K562 (cell line): ENCODE data around the gene NFIB. TPM values are rescaled to one million over a fixed set of nuclear protein-coding genes. Genes with fewer than 3 reads are reported as not detected.

Experiments
- ATAC-seq: fragments of 200-7000 bp; cut with Tn5 transposase; 3 replicates; pipeline ENCODE4 v1.9.1; 2020; ENCODE audit warnings: moderate library complexity
- BruUV-seq: library from RNA; stranded (reverse); fragments of 400-500 nt; replicated peaks from 2 replicates; lab custom pipeline; 2021; lab: Mats Ljungman, UMichigan
- CTCF ChIA-PET: fragments of 300-600 bp; formaldehyde crosslinking; extraction: SDS; loops from one replicate; lab custom pipeline; 2021; ENCODE audit warnings: low intra/inter-chr PET ratio; lab: Yijun Ruan, JAX
- POLR2A ChIA-PET: fragments of 300-600, 350-650 bp; sonication (Branson Sonifier 250); formaldehyde crosslinking; extraction: SDS; loops from one replicate; lab custom pipeline; 2021; ENCODE audit warnings: antibody characterized with exemption, inconsistent platforms; lab: Yijun Ruan, JAX
- DNase-seq, 4 experiments: peaks; one replicate each; pipeline versions ENCODE4 v3.0.0 to v3.0.0-alpha.2; 2011 to 2018; ENCODE audit warnings: low spot score in 3 of 4, mixed read lengths in 3 of 4; ENCODE audit errors: extremely low read depth in 1 of 4
- FAIRE-seq: peaks from 2 replicates; lab custom pipeline; 2011; peaks lifted over from hg19 to GRCh38; lab: Jason Lieb, UNC
- H2AFZ ChIP-seq: 2 replicates; pipeline ENCODE4 v1.6.0; 2011; ENCODE audit warnings: low read depth, low read length, control low read depth, inconsistent platforms
- H3K27ac ChIP-seq: fragments of 200-600 bp; 3 replicates; pipeline ENCODE4 v1.8.0; 2011; ENCODE audit warnings: low read depth, mild to moderate bottlenecking, control low read depth, inconsistent platforms, low read length, moderate library complexity, mixed read lengths; ENCODE audit errors: extremely low read depth
- H3K27me3 ChIP-seq, 2 experiments: fragments of 300-600 bp in 1 of 2; 2 replicates in 1 of 2; 3 replicates in 1 of 2; pipeline versions ENCODE4 v1.6.0 to v1.8.0; 2011; ENCODE audit warnings: inconsistent platforms in 2 of 2, low read length in 2 of 2, mild to moderate bottlenecking in 1 of 2, mixed read lengths in 1 of 2, moderate library complexity in 1 of 2; ENCODE audit not compliant: control insufficient read depth in 2 of 2, insufficient read depth in 2 of 2
- H3K36me3 ChIP-seq: fragments of 300-600 bp; 3 replicates; pipeline ENCODE4 v1.8.0; 2011; ENCODE audit warnings: mild to moderate bottlenecking, low read length, inconsistent platforms; ENCODE audit not compliant: control insufficient read depth, insufficient read depth
- H3K4me1 ChIP-seq, 2 experiments: fragments of 200-600 bp in 1 of 2; replicated peaks in 1 of 2; 2 replicates in 1 of 2; 3 replicates in 1 of 2; pipeline versions ENCODE4 v1.5.1 to v1.8.0; 2011; ENCODE audit warnings: inconsistent platforms in 2 of 2, low read length in 2 of 2, mild to moderate bottlenecking in 1 of 2, mixed read lengths in 1 of 2, moderate library complexity in 1 of 2; ENCODE audit not compliant: control insufficient read depth in 2 of 2, insufficient read depth in 2 of 2
- H3K4me2 ChIP-seq: 2 replicates; pipeline ENCODE4 v1.6.1; 2011; ENCODE audit warnings: low read length, control low read depth, inconsistent platforms, mixed read lengths; ENCODE audit not compliant: insufficient read depth
- H3K4me3 ChIP-seq: fragments of 200-600 bp; sonication (generic), shearing (Covaris generic); 2 replicates; pipeline ENCODE4 v1.5.1; 2016; ENCODE audit warnings: control low read depth, inconsistent platforms
- H3K79me2 ChIP-seq: fragments of 200-600 bp; 3 replicates; pipeline ENCODE4 v1.8.0; 2011; ENCODE audit warnings: low read length, inconsistent platforms; ENCODE audit not compliant: control insufficient read depth, insufficient read depth
- H3K9ac ChIP-seq, 2 experiments: 2 replicates each; pipeline versions ENCODE4 v1.6.0 to v1.6.1; 2011; ENCODE audit warnings: low read depth in 2 of 2, low read length in 2 of 2, control low read depth in 1 of 2, inconsistent platforms in 1 of 2, mild to moderate bottlenecking in 1 of 2, mixed read lengths in 1 of 2; ENCODE audit not compliant: insufficient read depth in 1 of 2
- H3K9me1 ChIP-seq: one replicate; pipeline ENCODE4 v1.6.0; 2011; ENCODE audit warnings: inconsistent platforms, mild to moderate bottlenecking, low read length, moderate library complexity; ENCODE audit not compliant: control insufficient read depth, insufficient read depth
- H3K9me3 ChIP-seq: replicated peaks from 2 replicates; pipeline ENCODE4 v1.5.1; 2011; ENCODE audit warnings: low read depth, low read length, inconsistent platforms; ENCODE audit not compliant: control insufficient read depth, insufficient read depth
- H4K20me1 ChIP-seq: replicated peaks from 2 replicates; pipeline ENCODE4 v1.6.1; 2011; ENCODE audit warnings: low read length, inconsistent platforms, mixed read lengths; ENCODE audit not compliant: control insufficient read depth, insufficient read depth
- ATF2 ChIP-seq: sonication (generic); formaldehyde crosslinking; IDR thresholded peaks from 2 replicates; pipeline ENCODE4 v1.8.1; 2022; ENCODE audit warnings: missing genetic modification reagents
- ATF7 ChIP-seq: fragments of 450-650 bp; IDR thresholded peaks from 2 replicates; pipeline ENCODE4 v1.7.1; 2014; ENCODE audit warnings: mild to moderate bottlenecking, moderate library complexity
- KAT8 ChIP-seq: fragments of 450-650 bp; IDR thresholded peaks from 2 replicates; pipeline ENCODE4 v1.6.1; 2016; ENCODE audit warnings: low read depth, mild to moderate bottlenecking
- KLF6 ChIP-seq: fragments of 250-450 bp; sonication (Bioruptor Pico); IDR thresholded peaks from 2 replicates; pipeline ENCODE4 v1.4.0; 2020; ENCODE audit warnings: mild to moderate bottlenecking, moderate library complexity, borderline replicate concordance
- NCOR1 ChIP-seq: fragments of 450-650 bp; IDR thresholded peaks from 2 replicates; pipeline ENCODE4 v1.6.1; 2016; ENCODE audit warnings: mild to moderate bottlenecking, moderate library complexity
- PKNOX1 ChIP-seq: fragments of 450-650 bp; IDR thresholded peaks from 2 replicates; pipeline ENCODE4 v1.6.1; 2016
- RFX5 ChIP-seq: IDR thresholded peaks from 2 replicates; pipeline ENCODE4 v1.6.1; 2011; ENCODE audit warnings: low read depth, mild to moderate bottlenecking, improper control_type of control experiment, low read length
- SMARCA4 ChIP-seq: fragments of 450-650 bp; IDR thresholded peaks from 2 replicates; pipeline ENCODE4 v1.6.1; 2016
- SMC3 ChIP-seq: conservative IDR thresholded peaks from 2 replicates; pipeline ENCODE4 v1.6.1; 2011; ENCODE audit warnings: low read depth, low read length, improper control_type of control experiment; ENCODE audit not compliant: insufficient read depth
- SRF ChIP-seq, 2 experiments: fragments of 250-450, 450-650 bp in 1 of 2; sonication (Bioruptor Pico) in 1 of 2; sonication (generic) in 1 of 2; formaldehyde crosslinking; IDR thresholded peaks; 2 replicates each; pipeline versions ENCODE4 v1.5.0 to v1.5.1; 2020 to 2022; ENCODE audit warnings: mild to moderate bottlenecking in 1 of 2, missing genetic modification reagents in 1 of 2
- TEAD1 ChIP-seq, 2 experiments: fragments of 450-650 bp in 1 of 2; sonication (generic) in 1 of 2; formaldehyde crosslinking; IDR thresholded peaks; 2 replicates each; pipeline versions ENCODE4 v1.4.0 to v1.8.0; 2020 to 2022; ENCODE audit warnings: mild to moderate bottlenecking in 2 of 2, missing genetic modification reagents in 1 of 2
- USF2 ChIP-seq: sonication (generic); formaldehyde crosslinking; IDR thresholded peaks from 2 replicates; pipeline ENCODE4 v1.5.0; 2020; ENCODE audit warnings: missing genetic modification reagents
- ZNF766 ChIP-seq: fragments of 200-800 bp; sonication (Bioruptor generic); conservative IDR thresholded peaks from 2 replicates; pipeline ENCODE4 v1.6.1; 2016; ENCODE audit warnings: missing genetic modification characterization, missing compliant biosample characterization
- ZZZ3 ChIP-seq: fragments of 450-650 bp; IDR thresholded peaks from 2 replicates; pipeline ENCODE4 v1.6.1; 2016; ENCODE audit warnings: antibody characterized with exemption, mild to moderate bottlenecking, moderate library complexity
- WGBS: fragments of 100-300 bp; shearing (Covaris generic); methylation state at CpG from one replicate; pipeline ENCODE4 v1.1.6; 2016; ENCODE audit warnings: low coverage, mixed read lengths; ENCODE audit not compliant: insufficient coverage; ENCODE audit errors: missing lambda C conversion rate; 5-methylcytosine and 5-hydroxymethylcytosine counted together
- in situ Hi-C: fragments of 300-500 bp; cut with MboI; formaldehyde crosslinking; loops from 4 replicates; pipeline ENCODE4 v1.15.0; 2018; ENCODE audit warnings: inconsistent platforms, mixed read lengths
- intact Hi-C: fragments of 100-400 bp; cut with micrococcal nuclease; formaldehyde crosslinking; loops from 2 replicates; pipeline ENCODE4 v1.14.2; 2022
- polyA plus RNA-seq, 8 experiments: library from polyadenylated mRNA; depleted of rRNA in 4 of 8; stranded (reverse) in 5 of 8; unstranded in 3 of 8; fragments of >200 nt; fragmentation: Nextera tagmentation in 2 of 8; fragmentation: Illumina TruSeq in 1 of 8; extraction: Ambion mirVana in 2 of 8; extraction: Trizol in 1 of 8; gene quantifications; 2 replicates each; pipeline versions ENCODE4 v1.2.1 to v1.2.3, GENCODE V29; 2011 to 2014; ENCODE audit warnings: inconsistent platforms in 1 of 8, missing spikeins in 1 of 8
- total RNA-seq, 7 experiments: library from RNA; depleted of rRNA in 6 of 7; stranded (reverse); fragments of >200 nt in 6 of 7; fragmentation: Illumina TruSeq in 2 of 7; extraction: Trizol in 2 of 7; gene quantifications; 2 replicates each; pipeline versions ENCODE4 v1.2.1 to v1.2.3, GENCODE V29; 2011 to 2021; ENCODE audit warnings: low replicate concordance in 1 of 7

Gene NFIB
- total and polyA plus RNA-seq, 9 of the 15 experiments (the other 6 are each of a cell fraction or from before 2014, with no cell fraction given): 1.2 to 3.3 (median 1.9) TPM

DNA sequence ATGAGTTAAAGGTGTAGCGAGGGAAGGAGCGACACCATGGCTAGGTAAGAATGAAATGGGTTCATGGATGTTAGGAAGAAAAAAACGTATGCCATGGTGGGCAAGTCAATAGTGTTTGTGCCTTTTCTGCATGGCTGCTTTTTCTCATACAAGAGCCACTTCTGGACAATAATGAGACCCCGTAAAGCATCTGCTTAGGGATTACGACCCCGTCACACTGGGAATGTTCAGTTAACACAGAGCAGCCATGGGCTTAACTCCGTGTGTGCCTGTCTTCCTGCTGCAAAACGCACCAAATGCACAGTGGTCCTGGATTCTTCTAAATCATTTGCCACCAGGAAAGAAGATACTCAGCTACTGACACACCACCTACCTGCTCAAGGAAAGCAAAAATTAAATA lies 81.8 kb downstream of the NFIB start:
- WGBS: 4% methylated on average over 5 of the region's 8 CpGs
- H3K9me3 ChIP-seq: no peaks in the 10 kb centered on the region

More for the DNA sequence above, 81.8 kb downstream of the NFIB start:
- H2AFZ ChIP-seq: no peak overlapping the region
- no peaks in the 10 kb centered on the region for H3K79me2 ChIP-seq
- H3K9me1 ChIP-seq: no peaks in the 10 kb centered on the region
- ChIA-PET POLR2A (no interaction called here), CTCF (no interaction called here)
- no TSS peak for BruUV-seq
- H3K4me3 ChIP-seq: no peak overlapping the region
- DNase-seq (no peak), ATAC-seq (no peak), FAIRE-seq (no peak)
- no peak overlapping the region for H3K9ac ChIP-seq
- H3K36me3 ChIP-seq: no peaks in the 10 kb centered on the region
- in situ Hi-C loops: no loop called here
- no peak overlapping the region for H3K4me2 ChIP-seq
- intact Hi-C loops: no loop called here
- no peaks in the 10 kb centered on the region for H4K20me1 ChIP-seq
- no peaks in the 10 kb centered on the region for H3K4me1 ChIP-seq
- H3K27ac ChIP-seq: no peak overlapping the region
- TF ChIP-seq NCOR1: no peak
- no peak for TF ChIP-seq ZNF766 (CRISPR knock-in tag)
- no peak for TF ChIP-seq TEAD1 (CRISPR knock-in tag; IDR thresholded peaks at IDR 0.05)
- no peak for TF ChIP-seq ATF7
- no peak for TF ChIP-seq RFX5
- TF ChIP-seq PKNOX1: no peak
- no peak for TF ChIP-seq ZZZ3
- no peak for TF ChIP-seq ATF2
- no peak for TF ChIP-seq SMC3
- no peak for TF ChIP-seq SMARCA4
- no peak for TF ChIP-seq KLF6
- TF ChIP-seq SRF (CRISPR knock-in tag; IDR thresholded peaks at IDR 0.05): no peak
- no peak for TF ChIP-seq USF2 (CRISPR knock-in tag)
- no peak for TF ChIP-seq KAT8
- H3K27me3 ChIP-seq: no peaks in the 10 kb centered on the region; a peak in 2 of 5 replicates
